GM18870 (cell line): Measurements from ENCODE around the gene HMGA1.
A peak's percentile ranks its signal among the peaks of the same experiment; 100 is the strongest.

Experiments used
- ATAC-seq: cut with Tn5 transposase; IDR thresholded peaks from one replicate; pipeline ENCODE4 v1.9.1; 2021; ENCODE audit warnings: moderate library complexity; ENCODE audit not compliant: unreplicated experiment

The HMGA1 gene

DNA sequence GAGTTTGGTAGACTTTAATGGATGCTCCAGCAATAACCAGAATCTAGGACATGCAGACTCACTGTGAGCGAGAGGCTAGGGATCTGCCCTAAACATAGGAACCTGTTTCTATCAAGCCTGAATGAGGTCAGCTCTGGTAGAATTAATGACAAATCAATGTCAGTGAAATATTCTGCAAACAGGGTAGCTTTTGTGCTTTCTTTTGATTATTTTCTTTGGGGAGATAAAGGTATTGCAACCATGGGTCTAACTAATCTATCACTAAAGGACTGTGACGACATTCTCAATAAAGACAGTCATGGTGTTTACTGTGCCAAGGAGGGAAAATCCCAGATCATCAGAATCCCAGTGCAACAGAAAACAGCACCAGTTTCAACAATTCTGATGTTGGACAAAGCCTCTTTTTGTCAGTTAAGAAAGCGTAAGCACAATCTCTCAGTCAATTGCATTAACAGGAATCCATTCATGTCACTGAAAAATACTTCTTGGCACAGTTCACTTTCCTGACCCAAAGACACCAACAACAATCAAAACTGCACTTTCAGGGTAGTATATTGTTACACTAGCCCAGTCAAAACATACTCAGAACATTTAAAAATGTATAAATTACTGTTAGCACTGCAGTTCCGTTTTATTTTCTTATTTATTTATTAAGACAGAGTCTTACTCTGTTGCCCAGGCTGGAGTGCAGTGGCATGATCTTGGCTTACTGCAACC is 48.9 kb downstream of the HMGA1 start:
- no peak for ATAC-seq

GRCh38 chr6:34288581-34288980 is 51.9 kb downstream of the HMGA1 start:
- no peak for ATAC-seq

- no peak for ATAC-seq
Measured at GRCh38 chr6:34289137-34289536, 52.5 kb downstream of the HMGA1 start.

DNA sequence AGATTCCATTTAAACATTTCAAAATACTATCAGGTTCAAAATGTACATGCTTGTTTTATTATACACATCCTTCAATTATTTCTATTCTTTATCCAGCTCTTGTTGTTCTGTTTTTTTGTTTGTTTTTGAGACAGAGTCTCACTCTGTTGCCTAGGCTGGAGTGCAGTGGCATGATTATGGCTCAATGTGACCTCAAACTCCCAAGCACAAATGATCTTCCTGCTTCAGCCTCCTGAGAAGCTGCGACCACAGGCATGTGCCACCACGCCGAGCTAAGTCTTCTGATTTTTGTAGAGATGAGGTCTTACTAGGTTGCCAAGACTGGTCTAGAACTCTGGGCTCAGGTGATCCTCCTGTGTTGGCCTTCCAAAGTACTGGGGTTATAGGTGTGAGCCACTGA is 56.3 kb downstream of the HMGA1 start:
- ATAC-seq, result no peak

GRCh38 chr6:34295721-34296120 is 59.0 kb downstream of the HMGA1 start:
- ATAC-seq, result peak; percentile 54
